HCT116 (cell line): ENCODE data around the gene DYDC2. TPM values are rescaled to one million over a fixed set of nuclear protein-coding genes. Genes with fewer than 3 reads are reported as not detected.

ENCODE experiments used
- ATAC-seq: fragments of 200-7000 bp; cut with Tn5 transposase; 2 replicates; pipeline ENCODE4 v1.9.1; 2020; ENCODE audit warnings: mild to moderate bottlenecking, moderate library complexity
- BruUV-seq: library from RNA; stranded (reverse); fragments of 400-500 nt; replicated peaks from 2 replicates; lab custom pipeline; 2021; lab: Mats Ljungman, UMichigan
- CTCF ChIA-PET: fragments of 300-600 bp; sonication (Branson Sonifier 250); formaldehyde crosslinking; loops from one replicate; lab custom pipeline; 2021; ENCODE audit warnings: antibody characterized with exemption; lab: Charles Lee
- POLR2A ChIA-PET: fragments of 300-600, 350-600 bp; sonication (Branson Sonifier 250); formaldehyde crosslinking; loops from one replicate; lab custom pipeline; 2021; ENCODE audit warnings: antibody characterized with exemption; lab: Charles Lee
- RAD21 ChIA-PET, 2 experiments: fragments of 300-600 bp; sonication (Branson Sonifier 250); formaldehyde crosslinking; loops; one replicate each; lab custom pipeline; 2023; ENCODE audit warnings: low total read pairs in 2 of 2; ENCODE audit not compliant: uncharacterized antibody in 2 of 2, unreplicated experiment in 2 of 2, low non-redundant PET in 1 of 2; lab: Charles Lee
- DNase-seq: peaks from one replicate; pipeline ENCODE4 v3.0.0-alpha.2; 2010; ENCODE audit warnings: low read depth, low spot score
- H2AFZ ChIP-seq: fragments of 200-600 bp; shearing (Covaris generic), sonication (generic); 2 replicates; pipeline ENCODE4 v1.6.1; 2017; ENCODE audit warnings: low read depth, mixed run types, mixed read lengths, antibody characterized with exemption, low read length; ENCODE audit not compliant: poor library complexity, severe bottlenecking
- H3K27ac ChIP-seq: 2 replicates; pipeline ENCODE4 v1.5.1; 2012; ENCODE audit warnings: low read depth, low read length
- H3K27me3 ChIP-seq: fragments of 200-600 bp; sonication (generic); 2 replicates; pipeline ENCODE4 v1.6.1; 2016; ENCODE audit warnings: mixed run types, low read length, mixed read lengths; ENCODE audit not compliant: insufficient read depth
- H3K36me3 ChIP-seq, 2 experiments: fragments of 200-500 bp in 1 of 2; fragments of 200-600 bp in 1 of 2; sonication (Bioruptor generic) in 1 of 2; sonication (generic) in 1 of 2; 2 replicates each; pipeline versions ENCODE4 v1.5.1 to v1.6.1; 2014 to 2016; ENCODE audit warnings: low read length in 2 of 2, inconsistent platforms in 1 of 2, mixed read lengths in 1 of 2, mixed run types in 1 of 2; ENCODE audit not compliant: insufficient read depth in 2 of 2, control insufficient read depth in 1 of 2
- H3K4me1 ChIP-seq, 2 experiments: fragments of 200-600 bp in 1 of 2; sonication (generic) in 1 of 2; 2 replicates each; pipeline versions ENCODE4 v1.5.1 to v1.6.1; 2012 to 2017; ENCODE audit warnings: low read length in 2 of 2, inconsistent platforms in 1 of 2, mild to moderate bottlenecking in 1 of 2, mixed read lengths in 1 of 2, mixed run types in 1 of 2, moderate library complexity in 1 of 2; ENCODE audit not compliant: insufficient read depth in 2 of 2, control insufficient read depth in 1 of 2
- H3K4me2 ChIP-seq: fragments of 200-600 bp; sonication (generic); 2 replicates; pipeline ENCODE4 v1.6.1; 2017; ENCODE audit warnings: mixed run types, low read length, mixed read lengths
- H3K4me3 ChIP-seq, 2 experiments: fragments of 200-600 bp in 1 of 2; sonication (generic) in 1 of 2; replicated peaks in 1 of 2; 2 replicates each; pipeline ENCODE4 v1.5.1; 2011 to 2016; ENCODE audit warnings: low read length in 2 of 2, control low read depth in 1 of 2, low read depth in 1 of 2, mild to moderate bottlenecking in 1 of 2, mixed read lengths in 1 of 2, mixed run types in 1 of 2
- H3K79me2 ChIP-seq: fragments of 200-600 bp; sonication (generic); 2 replicates; pipeline ENCODE4 v1.6.1; 2017; ENCODE audit warnings: mild to moderate bottlenecking, mixed run types, low read length, moderate library complexity, mixed read lengths; ENCODE audit not compliant: insufficient read depth
- H3K9ac ChIP-seq: fragments of 200-600 bp; sonication (generic); 2 replicates; pipeline ENCODE4 v1.6.1; 2016; ENCODE audit warnings: low read length, mixed read lengths
- H3K9me2 ChIP-seq: fragments of 200-600 bp; sonication (generic), shearing (Covaris generic); 2 replicates; pipeline ENCODE4 v1.6.1; 2017; ENCODE audit warnings: mixed run types, mild to moderate bottlenecking, moderate library complexity; ENCODE audit not compliant: insufficient read depth
- H3K9me3 ChIP-seq, 2 experiments: fragments of 200-500 bp in 1 of 2; fragments of 200-600 bp in 1 of 2; sonication (Bioruptor generic) in 1 of 2; sonication (generic) in 1 of 2; 2 replicates each; pipeline ENCODE4 v1.6.1; 2014 to 2017; ENCODE audit warnings: low read length in 2 of 2, mixed read lengths in 2 of 2, inconsistent platforms in 1 of 2, low read depth in 1 of 2, mild to moderate bottlenecking in 1 of 2, mixed run types in 1 of 2, moderate library complexity in 1 of 2; ENCODE audit not compliant: control insufficient read depth in 1 of 2, insufficient read depth in 1 of 2
- H4K20me1 ChIP-seq: fragments of 200-600 bp; sonication (generic), shearing (Covaris generic); 2 replicates; pipeline ENCODE4 v1.6.1; 2017; ENCODE audit warnings: mixed run types, mild to moderate bottlenecking, moderate library complexity; ENCODE audit not compliant: insufficient read depth
- CBX3 ChIP-seq: IDR thresholded peaks from 2 replicates; pipeline ENCODE4 v1.6.1; 2012; ENCODE audit warnings: low read depth
- CEBPB ChIP-seq: IDR thresholded peaks from 2 replicates; pipeline ENCODE4 v1.6.1; 2012; ENCODE audit warnings: low read depth
- EGR1 ChIP-seq: IDR thresholded peaks from 2 replicates; pipeline ENCODE4 v1.6.1; 2012; ENCODE audit warnings: low read depth
- ELF1 ChIP-seq: IDR thresholded peaks from 2 replicates; pipeline ENCODE4 v1.6.1; 2012; ENCODE audit warnings: low read depth, borderline replicate concordance
- EZH2 ChIP-seq: fragments of 200-600 bp; sonication (generic); IDR thresholded peaks from 2 replicates; pipeline ENCODE4 v1.6.1; 2017; ENCODE audit warnings: antibody characterized with exemption, mixed run types
- FOSL1 ChIP-seq: IDR thresholded peaks from 2 replicates; pipeline ENCODE4 v1.6.1; 2012; ENCODE audit warnings: low read depth
- JUND ChIP-seq: IDR thresholded peaks from 2 replicates; pipeline ENCODE4 v1.6.1; 2012
- RAD21 ChIP-seq: IDR thresholded peaks from 2 replicates; pipeline ENCODE4 v1.6.1; 2012; ENCODE audit warnings: low read depth, mild to moderate bottlenecking
- SIN3A ChIP-seq: IDR thresholded peaks from 2 replicates; pipeline ENCODE4 v1.6.1; 2012; ENCODE audit warnings: low read depth
- SP1 ChIP-seq: IDR thresholded peaks from 2 replicates; pipeline ENCODE4 v1.6.1; 2012; ENCODE audit warnings: low read depth
- SRF ChIP-seq: IDR thresholded peaks from 2 replicates; pipeline ENCODE4 v1.6.1; 2012; ENCODE audit warnings: low read depth
- TCF7L2 ChIP-seq: IDR thresholded peaks from 2 replicates; pipeline ENCODE4 v1.7.0; 2011; ENCODE audit warnings: borderline replicate concordance, inconsistent platforms; ENCODE audit not compliant: insufficient read depth, insufficient read length; ENCODE audit errors: extremely low read depth
- YY1 ChIP-seq: IDR thresholded peaks from 2 replicates; pipeline ENCODE4 v1.6.1; 2011; ENCODE audit warnings: low read length, low read depth, moderate library complexity, mild to moderate bottlenecking; ENCODE audit not compliant: insufficient replicate concordance; ENCODE audit errors: extremely low read depth
- ZFX ChIP-seq: fragments of 450-650 bp; IDR thresholded peaks from 2 replicates; pipeline ENCODE4 v1.6.1; 2017
- ZNF274 ChIP-seq: fragments of 200-500 bp; sonication (Bioruptor generic); IDR thresholded peaks from 2 replicates; pipeline ENCODE4 v1.6.1; 2014; ENCODE audit warnings: mild to moderate bottlenecking, low read depth, low read length, inconsistent platforms
- intact Hi-C: fragments of 100-400 bp; cut with micrococcal nuclease; formaldehyde crosslinking; loops from 2 replicates; pipeline ENCODE4 v1.10.0; 2022
- total RNA-seq: library from RNA; stranded (reverse); gene quantifications from one replicate; pipeline ENCODE4 v1.2.1, GENCODE V29; 2021; ENCODE audit not compliant: unreplicated experiment
- TF ChIP-seq, protein P1 (sequence below): IDR thresholded peaks from 2 replicates; pipeline ENCODE4 v1.6.1; 2012
- TF ChIP-seq, protein P2 (sequence below): IDR thresholded peaks from 2 replicates; pipeline ENCODE4 v1.6.1; 2012
- TF ChIP-seq, protein P3 (sequence below), 3 experiments: fragments of 200-600 bp in 1 of 3; sonication (generic) in 1 of 3; IDR thresholded peaks in 2 of 3; conservative IDR thresholded peaks in 1 of 3; 2 replicates each; pipeline ENCODE4 v1.5.1; 2012 to 2017; ENCODE audit warnings: low read depth in 2 of 3, low read length in 2 of 3, antibody characterized with exemption in 1 of 3, borderline replicate concordance in 1 of 3, control low read depth in 1 of 3, mild to moderate bottlenecking in 1 of 3, mixed read lengths in 1 of 3, mixed run types in 1 of 3, moderate library complexity in 1 of 3; ENCODE audit not compliant: insufficient read depth in 1 of 3

Gene DYDC2
- total RNA-seq, 1 experiment from 2014 or later, result not detected

DNA sequence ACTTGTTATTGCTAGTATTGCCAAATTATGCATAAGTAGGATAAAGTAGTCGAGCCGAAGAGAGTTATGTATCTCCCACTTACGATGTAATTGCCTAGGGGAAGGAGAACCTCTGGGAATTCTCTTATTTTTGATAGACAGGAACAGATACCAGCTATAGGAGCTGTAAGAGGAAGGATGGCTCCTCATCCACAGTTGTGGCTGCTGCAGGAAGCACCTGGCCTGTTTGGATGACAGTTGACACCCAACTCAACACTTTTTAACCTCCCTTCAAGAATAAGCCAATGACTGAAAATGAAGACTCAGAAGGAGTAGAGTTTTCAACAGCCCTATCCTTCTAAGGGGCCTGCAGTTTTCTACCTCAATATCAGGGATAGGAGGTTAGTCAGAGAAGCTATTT is 6.3 kb upstream of the DYDC2 start:
- Histone ChIP-seq H3K4me3 (no peak overlapping the region), H3K9me3 (no peaks in the 10 kb centered on the region), H3K4me1 (no peaks in the 10 kb centered on the region), H3K27me3 (no peaks in the 10 kb centered on the region), H3K79me2 (no peaks in the 10 kb centered on the region), H3K27ac (no peak overlapping the region), H3K36me3 (no peaks in the 10 kb centered on the region), H2AFZ (no peak overlapping the region), H4K20me1 (no peaks in the 10 kb centered on the region), H3K9me2 (no peaks in the 10 kb centered on the region), H3K4me2 (no peak overlapping the region), H3K9ac (no peak overlapping the region)
- intact Hi-C loops, result no loop called here
- DNase-seq, result no peak
- CTCF ChIA-PET, result no interaction called here
- POLR2A ChIA-PET, result no interaction called here
- no peak for ATAC-seq
- no TSS peak for BruUV-seq
- TF ChIP-seq ELF1 (no peak), CEBPB (no peak), JUND (no peak), SIN3A (no peak), SRF (no peak), FOSL1 (no peak), RAD21 (no peak), CBX3 (no peak), YY1 (no peak), EZH2 (no peak), SP1 (no peak), TCF7L2 (no peak), ZNF274 (no peak), ZFX (no peak), EGR1 (no peak)
- TF ChIP-seq, protein P1, sequence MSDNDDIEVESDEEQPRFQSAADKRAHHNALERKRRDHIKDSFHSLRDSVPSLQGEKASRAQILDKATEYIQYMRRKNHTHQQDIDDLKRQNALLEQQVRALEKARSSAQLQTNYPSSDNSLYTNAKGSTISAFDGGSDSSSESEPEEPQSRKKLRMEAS, result no peak
- TF ChIP-seq, protein P2, sequence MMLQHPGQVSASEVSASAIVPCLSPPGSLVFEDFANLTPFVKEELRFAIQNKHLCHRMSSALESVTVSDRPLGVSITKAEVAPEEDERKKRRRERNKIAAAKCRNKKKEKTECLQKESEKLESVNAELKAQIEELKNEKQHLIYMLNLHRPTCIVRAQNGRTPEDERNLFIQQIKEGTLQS, result no peak
- TF ChIP-seq, protein P3, sequence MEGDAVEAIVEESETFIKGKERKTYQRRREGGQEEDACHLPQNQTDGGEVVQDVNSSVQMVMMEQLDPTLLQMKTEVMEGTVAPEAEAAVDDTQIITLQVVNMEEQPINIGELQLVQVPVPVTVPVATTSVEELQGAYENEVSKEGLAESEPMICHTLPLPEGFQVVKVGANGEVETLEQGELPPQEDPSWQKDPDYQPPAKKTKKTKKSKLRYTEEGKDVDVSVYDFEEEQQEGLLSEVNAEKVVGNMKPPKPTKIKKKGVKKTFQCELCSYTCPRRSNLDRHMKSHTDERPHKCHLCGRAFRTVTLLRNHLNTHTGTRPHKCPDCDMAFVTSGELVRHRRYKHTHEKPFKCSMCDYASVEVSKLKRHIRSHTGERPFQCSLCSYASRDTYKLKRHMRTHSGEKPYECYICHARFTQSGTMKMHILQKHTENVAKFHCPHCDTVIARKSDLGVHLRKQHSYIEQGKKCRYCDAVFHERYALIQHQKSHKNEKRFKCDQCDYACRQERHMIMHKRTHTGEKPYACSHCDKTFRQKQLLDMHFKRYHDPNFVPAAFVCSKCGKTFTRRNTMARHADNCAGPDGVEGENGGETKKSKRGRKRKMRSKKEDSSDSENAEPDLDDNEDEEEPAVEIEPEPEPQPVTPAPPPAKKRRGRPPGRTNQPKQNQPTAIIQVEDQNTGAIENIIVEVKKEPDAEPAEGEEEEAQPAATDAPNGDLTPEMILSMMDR (IDR thresholded peaks at IDR 0.05 in 2 of 3, conservative IDR thresholded peaks at IDR 0.05 in 1 of 3; ENCODE audit: borderline replicate concordance in 1 of 3, insufficient read depth in 1 of 3, low read depth in 2 of 3, low read length in 2 of 3), result no peak
- RAD21 ChIA-PET, result no interaction called here
